LHCN-M2 (cell line): ENCODE results near the gene OSBPL2. TPM values are rescaled to one million over a fixed set of nuclear protein-coding genes. Genes with fewer than 3 reads are reported as not detected.

Experiments used
- DNase-seq: peaks from one replicate; pipeline ENCODE4 v3.0.0-alpha.2; 2012; ENCODE audit warnings: low read depth
- total RNA-seq: library from RNA; depleted of rRNA; stranded (reverse); fragments of >200 nt; gene quantifications from 2 replicates; pipeline ENCODE4 v1.2.3, GENCODE V29; 2014

Gene OSBPL2
- total RNA-seq, 1 experiment from 2014 or later, result 12.7 TPM

GRCh38 chr20:62311150-62311549 is 72.8 kb downstream of the OSBPL2 start:
- no peak for DNase-seq

- no peak for DNase-seq
Measured at GRCh38 chr20:62311832-62312661, 73.7 kb downstream of the OSBPL2 start.

DNA sequence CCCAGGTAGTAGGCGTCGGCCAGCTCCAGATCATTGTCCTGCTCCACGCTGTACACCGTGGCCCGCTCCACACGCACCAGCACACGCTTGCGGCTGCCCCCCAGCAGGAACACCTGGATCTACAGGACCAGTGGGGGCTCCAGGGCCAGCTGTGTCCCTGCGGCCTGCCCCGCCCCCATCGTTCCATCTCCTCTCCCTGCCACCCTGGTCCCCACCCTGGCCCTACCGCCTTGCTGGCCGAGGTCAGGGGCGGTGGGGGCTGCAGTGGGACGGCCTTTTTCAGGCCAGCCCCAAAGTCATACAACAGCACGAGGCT is 74.3 kb downstream of the OSBPL2 start:
- no peak for DNase-seq

DNA sequence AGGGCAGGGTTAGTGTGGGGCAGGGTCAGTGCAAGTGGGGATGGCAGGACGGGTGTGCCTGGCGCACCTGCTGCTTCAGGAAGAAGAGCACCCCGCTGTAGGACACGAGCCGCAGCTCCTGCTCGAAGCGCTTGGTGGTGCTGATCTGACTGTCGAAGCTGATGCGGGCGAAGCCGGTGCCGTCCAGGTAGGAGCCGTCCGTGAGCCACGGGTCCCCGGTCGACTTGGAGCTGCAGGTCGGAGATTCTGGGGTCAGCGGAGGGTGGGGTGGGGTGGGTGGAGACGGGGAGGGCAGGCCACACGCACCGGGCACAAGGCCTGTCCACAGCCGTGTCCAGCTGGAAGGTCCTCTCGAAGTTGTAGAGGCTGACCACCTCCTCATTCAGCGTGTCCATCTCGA is 74.7 kb downstream of the OSBPL2 start:
- no peak for DNase-seq

DNA sequence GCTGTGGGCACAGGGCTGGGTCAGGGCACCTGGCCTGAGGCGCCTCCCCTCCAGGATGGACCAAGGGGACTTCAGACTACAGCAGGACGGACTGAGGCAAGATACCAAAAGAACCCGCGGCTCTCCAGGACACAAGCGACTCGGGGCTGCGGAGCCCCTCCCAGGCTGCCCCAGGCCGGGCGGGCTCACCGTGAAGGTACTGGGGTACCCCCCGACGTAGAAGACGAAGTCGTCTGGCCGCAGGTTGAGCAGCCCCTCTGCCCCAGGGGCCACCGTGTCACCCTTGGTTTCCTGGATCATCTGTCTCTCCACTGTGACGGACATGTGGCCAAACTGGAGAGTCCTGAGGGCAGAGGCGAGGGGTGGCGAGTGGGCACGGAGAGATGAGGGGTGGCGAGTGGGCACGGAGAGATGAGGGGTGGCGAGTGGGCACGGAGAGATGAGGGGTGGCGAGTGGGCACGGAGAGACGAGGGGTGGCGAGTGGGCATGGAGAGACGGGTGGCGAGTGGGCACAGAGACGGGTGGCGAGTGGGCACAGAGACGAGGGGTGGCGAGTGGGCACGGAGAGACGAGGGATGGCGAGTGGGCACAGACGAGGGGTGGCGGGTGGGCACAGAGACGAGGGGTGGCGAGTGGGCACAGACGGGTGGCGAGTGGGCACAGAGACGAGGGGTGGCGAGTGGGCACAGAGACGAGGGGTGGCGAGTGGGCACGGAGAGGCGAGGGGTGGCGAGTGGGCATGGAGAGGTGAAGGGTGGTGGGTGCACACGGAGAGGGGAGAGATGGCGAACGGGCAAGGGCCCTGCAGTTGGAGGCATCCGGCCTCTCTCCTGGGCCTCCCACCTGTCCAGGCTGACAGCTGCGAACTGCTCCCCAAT is 75.4 kb downstream of the OSBPL2 start:
- no peak for DNase-seq

DNA sequence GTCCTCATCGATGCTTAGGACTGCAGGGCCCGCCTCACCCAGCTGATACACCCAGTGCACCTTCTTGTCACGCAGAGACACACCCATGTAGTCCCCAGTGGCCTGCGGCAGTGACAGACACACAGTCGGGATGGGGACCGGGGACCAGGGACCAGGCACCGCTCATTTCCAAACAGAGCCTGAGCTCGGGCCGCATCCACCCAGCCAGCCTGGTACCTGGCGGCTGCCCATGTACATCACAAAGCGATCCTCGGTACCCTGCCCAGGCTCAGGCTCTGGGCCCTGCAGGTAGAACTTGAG is 76.0 kb downstream of the OSBPL2 start:
- DNase-seq, result no peak

GRCh38 chr20:62314711-62315302 is 76.5 kb downstream of the OSBPL2 start:
- no peak for DNase-seq

- DNase-seq, result no peak
Measured at GRCh38 chr20:62315773-62316172, 77.5 kb downstream of the OSBPL2 start.

DNA sequence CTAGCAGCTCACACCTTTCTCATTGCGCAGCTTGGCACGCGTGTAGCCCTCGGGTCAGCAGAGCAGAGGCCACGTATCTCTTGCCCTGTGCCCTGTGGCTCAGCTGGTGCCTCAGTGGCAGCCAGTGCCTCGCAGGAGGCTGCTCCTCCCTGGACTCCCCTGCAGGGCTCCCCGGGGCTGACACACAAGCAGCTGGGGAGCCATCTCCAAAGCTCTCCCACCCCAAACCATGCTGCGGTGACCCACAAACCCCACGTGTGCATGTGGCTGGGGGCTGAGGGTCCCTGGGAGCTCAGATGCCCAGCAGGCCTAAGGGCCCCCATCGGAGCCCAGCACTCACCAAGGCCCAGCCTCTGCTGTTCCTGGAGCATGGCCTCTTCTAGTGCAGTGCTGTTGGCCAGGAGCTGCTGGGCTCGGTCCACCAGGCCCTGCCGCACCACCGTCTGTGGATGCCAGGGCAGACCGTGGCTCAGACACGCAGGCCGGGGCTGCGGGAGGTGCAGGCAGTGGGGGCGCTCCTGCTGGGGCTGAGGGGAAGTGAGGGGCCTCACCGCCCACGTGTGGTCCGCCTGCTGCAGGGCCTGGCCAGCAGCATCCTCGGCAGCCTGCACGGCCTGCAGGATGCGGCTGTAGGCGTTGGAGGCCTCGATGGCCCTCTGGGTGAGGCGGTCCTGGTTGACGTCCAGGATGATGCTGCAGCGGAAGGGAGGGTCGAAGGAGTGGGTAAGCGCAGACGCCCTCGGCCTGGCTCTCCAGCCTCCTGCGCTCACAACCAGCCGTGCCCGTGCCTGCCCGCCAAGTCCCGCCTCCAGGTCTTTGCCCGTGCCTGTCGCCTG is 78.2 kb downstream of the OSBPL2 start:
- DNase-seq, result no peak

GRCh38 chr20:62317167-62317655 is 78.9 kb downstream of the OSBPL2 start:
- DNase-seq, result no peak

- no peak for DNase-seq
Measured at GRCh38 chr20:62318400-62319345, 80.4 kb downstream of the OSBPL2 start.

GRCh38 chr20:62319346-62319909 is 81.1 kb downstream of the OSBPL2 start:
- DNase-seq, result no peak

GRCh38 chr20:62320581-62321354 is 82.4 kb downstream of the OSBPL2 start:
- no peak for DNase-seq

DNA sequence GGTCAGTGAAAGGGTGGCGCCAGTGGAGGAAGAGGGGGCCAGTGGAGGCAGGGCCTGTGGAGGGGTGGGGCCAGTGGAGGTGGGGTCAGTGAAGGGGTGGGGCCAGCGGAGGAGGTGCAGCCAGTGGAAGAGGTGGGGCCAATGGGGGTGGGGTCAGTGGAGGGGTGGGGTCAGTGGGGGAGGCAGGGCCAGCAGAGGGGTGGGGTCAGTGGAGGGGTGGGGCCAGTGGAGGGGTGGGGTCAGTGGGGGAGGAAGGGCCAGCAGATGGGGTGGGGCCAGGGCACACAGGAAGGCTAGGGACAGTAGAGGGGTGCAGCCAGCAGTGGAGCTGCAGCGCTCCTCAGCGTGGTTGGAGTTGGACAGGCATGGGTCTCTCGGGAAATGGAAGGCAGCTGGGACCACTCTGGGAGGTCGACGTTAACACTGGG is 83.2 kb downstream of the OSBPL2 start:
- peak; percentile 8 for DNase-seq

DNA sequence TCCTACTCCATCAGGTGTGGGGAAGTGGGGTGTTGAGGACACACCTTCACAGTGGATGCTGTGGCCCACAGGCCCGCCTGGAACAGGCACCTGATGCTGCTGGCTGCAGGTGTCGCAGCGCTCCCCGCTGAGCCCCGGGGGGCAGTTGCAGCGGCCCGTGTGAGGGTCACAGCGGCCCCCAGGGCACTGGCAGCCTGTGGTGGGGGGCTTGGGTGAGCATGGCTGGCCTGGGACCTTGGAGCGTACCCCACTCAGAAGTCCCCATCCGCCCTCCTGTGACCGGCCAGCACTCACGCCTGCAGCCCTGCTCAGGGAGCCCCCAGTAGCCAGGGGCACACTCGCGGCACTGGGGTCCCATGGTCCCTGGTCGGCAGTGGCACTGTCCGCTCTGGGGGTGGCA is 83.7 kb downstream of the OSBPL2 start:
- no peak for DNase-seq

GRCh38 chr20:62322492-62323041 is 84.2 kb downstream of the OSBPL2 start:
- DNase-seq, result no peak

DNA sequence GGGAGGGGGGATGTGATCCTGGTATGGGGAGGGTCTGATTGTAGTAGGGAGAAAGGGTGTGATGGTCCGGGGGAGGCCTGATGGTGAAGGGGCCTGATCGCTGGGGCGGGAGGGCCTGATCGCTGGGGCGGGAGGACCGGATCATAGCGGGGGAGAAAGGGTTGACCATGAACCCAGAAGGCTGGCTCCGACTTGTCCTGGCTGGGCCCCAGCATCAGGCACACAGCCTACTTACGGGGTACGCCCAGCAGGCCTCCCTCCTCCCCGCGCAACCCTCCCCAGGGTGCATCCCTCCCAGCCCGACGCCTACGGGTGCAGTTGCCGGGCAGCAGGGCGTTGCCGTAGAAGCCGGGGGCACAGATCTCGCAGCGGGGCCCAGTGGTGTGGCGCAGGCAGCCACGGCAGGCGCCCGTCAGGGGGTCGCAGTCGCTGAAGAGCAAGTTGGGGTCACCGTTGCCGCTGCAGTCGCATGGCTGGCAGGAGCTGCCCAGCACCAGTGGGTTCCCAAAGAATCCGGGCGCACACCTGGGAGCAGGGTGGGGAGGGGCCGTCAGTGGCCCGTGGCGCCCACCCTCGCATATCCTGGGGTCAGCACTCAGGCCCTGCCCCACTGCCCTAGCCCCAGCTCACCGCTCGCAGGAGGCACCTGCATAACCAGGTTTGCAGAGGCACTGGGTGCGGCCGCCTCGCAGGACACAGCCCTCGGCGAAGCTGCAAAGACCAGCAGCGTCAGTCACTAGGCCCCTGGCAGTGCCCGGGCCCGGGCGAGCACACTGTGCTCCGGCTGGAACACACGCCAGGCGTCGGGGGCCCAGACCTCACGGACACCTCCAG is 85.0 kb downstream of the OSBPL2 start:
- DNase-seq, result no peak
